Ishikawa (cell line): Measurements from ENCODE around the gene VTN.

ENCODE experiments used
- CEBPB ChIP-seq: IDR thresholded peaks from 2 replicates; pipeline ENCODE4 v1.6.1; 2012
- CREB1 ChIP-seq: IDR thresholded peaks from 2 replicates; pipeline ENCODE4 v1.6.1; 2012; ENCODE audit warnings: low read depth
- EGR1 ChIP-seq: IDR thresholded peaks from 2 replicates; pipeline ENCODE4 v1.6.1; 2012
- EP300 ChIP-seq: IDR thresholded peaks from 2 replicates; pipeline ENCODE4 v1.6.1; 2012; ENCODE audit warnings: borderline replicate concordance
- FOXM1 ChIP-seq: IDR thresholded peaks from 2 replicates; pipeline ENCODE4 v1.6.1; 2012; ENCODE audit warnings: low read depth, borderline replicate concordance
- MAX ChIP-seq: IDR thresholded peaks from 2 replicates; pipeline ENCODE4 v1.6.1; 2012
- NFIC ChIP-seq: IDR thresholded peaks from 2 replicates; pipeline ENCODE4 v1.6.1; 2012
- RAD21 ChIP-seq: IDR thresholded peaks from 2 replicates; pipeline ENCODE4 v1.6.1; 2012; ENCODE audit warnings: low read depth
- TAF1 ChIP-seq: IDR thresholded peaks from 2 replicates; pipeline ENCODE4 v1.6.1; 2012; ENCODE audit warnings: low read depth, mild to moderate bottlenecking
- TCF12 ChIP-seq: IDR thresholded peaks from 2 replicates; pipeline ENCODE4 v1.6.1; 2012; ENCODE audit warnings: low read depth
- TEAD4 ChIP-seq: IDR thresholded peaks from 2 replicates; pipeline ENCODE4 v1.6.1; 2012
- YY1 ChIP-seq: IDR thresholded peaks from 2 replicates; pipeline ENCODE4 v1.6.1; 2012; ENCODE audit warnings: low read depth
- ZBTB7A ChIP-seq: IDR thresholded peaks from 2 replicates; pipeline ENCODE4 v1.6.1; 2012; ENCODE audit warnings: low read depth
- TF ChIP-seq, protein P1 (sequence below): IDR thresholded peaks from 2 replicates; pipeline ENCODE4 v1.6.1; 2012
- TF ChIP-seq, protein P2 (sequence below): IDR thresholded peaks from 2 replicates; pipeline ENCODE4 v1.6.1; 2012; ENCODE audit warnings: low read depth, mild to moderate bottlenecking

VTN gene

GRCh38 chr17:28335959-28336871 is 33.9 kb downstream of the VTN start:
- TF ChIP-seq CREB1 (peak; percentile 73), CEBPB (no peak), FOXM1 (peak; percentile 51; the same call in 1 of the 2 replicates), YY1 (0 out of 2 replicates have a peak, but pooled peaks have one; percentile 34), ZBTB7A (0 out of 2 replicates have a peak, but pooled peaks have one; percentile 57), MAX (peak; percentile 42; the same call in 1 of the 2 replicates), EP300 (peak; percentile 85), NFIC (peak; percentile 51; the same call in 1 of the 2 replicates), TCF12 (peak; percentile 66), RAD21 (no peak), EGR1 (no peak), TEAD4 (peak; percentile 95)

GRCh38 chr17:28335201-28335958 is 34.7 kb downstream of the VTN start, which contains the start of the genes IFT20 and TNFAIP1:
IFT20 (minus strand) TSS chr17:28335472; CDS start chr17:28331985, 3,487 bp downstream.
TNFAIP1 (plus strand) TSS chr17:28335761; CDS start chr17:28339522, 3,761 bp downstream.
- peak; percentile 90 for TF ChIP-seq EGR1
- 0 out of 2 replicates have a peak, but pooled peaks have one; percentile 17 for TF ChIP-seq NFIC
- no peak for TF ChIP-seq CEBPB
- TF ChIP-seq, protein P1, sequence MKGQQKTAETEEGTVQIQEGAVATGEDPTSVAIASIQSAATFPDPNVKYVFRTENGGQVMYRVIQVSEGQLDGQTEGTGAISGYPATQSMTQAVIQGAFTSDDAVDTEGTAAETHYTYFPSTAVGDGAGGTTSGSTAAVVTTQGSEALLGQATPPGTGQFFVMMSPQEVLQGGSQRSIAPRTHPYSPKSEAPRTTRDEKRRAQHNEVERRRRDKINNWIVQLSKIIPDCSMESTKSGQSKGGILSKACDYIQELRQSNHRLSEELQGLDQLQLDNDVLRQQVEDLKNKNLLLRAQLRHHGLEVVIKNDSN = 0 out of 2 replicates have a peak, but pooled peaks have one; percentile 18
- TF ChIP-seq TEAD4 = peak; percentile 62
- peak; percentile 64 for TF ChIP-seq TAF1
- TF ChIP-seq TCF12 = peak; percentile 70
- no peak for TF ChIP-seq EP300
- peak; percentile 75; the same call in 1 of the 2 replicates for TF ChIP-seq MAX
- TF ChIP-seq, protein P2, sequence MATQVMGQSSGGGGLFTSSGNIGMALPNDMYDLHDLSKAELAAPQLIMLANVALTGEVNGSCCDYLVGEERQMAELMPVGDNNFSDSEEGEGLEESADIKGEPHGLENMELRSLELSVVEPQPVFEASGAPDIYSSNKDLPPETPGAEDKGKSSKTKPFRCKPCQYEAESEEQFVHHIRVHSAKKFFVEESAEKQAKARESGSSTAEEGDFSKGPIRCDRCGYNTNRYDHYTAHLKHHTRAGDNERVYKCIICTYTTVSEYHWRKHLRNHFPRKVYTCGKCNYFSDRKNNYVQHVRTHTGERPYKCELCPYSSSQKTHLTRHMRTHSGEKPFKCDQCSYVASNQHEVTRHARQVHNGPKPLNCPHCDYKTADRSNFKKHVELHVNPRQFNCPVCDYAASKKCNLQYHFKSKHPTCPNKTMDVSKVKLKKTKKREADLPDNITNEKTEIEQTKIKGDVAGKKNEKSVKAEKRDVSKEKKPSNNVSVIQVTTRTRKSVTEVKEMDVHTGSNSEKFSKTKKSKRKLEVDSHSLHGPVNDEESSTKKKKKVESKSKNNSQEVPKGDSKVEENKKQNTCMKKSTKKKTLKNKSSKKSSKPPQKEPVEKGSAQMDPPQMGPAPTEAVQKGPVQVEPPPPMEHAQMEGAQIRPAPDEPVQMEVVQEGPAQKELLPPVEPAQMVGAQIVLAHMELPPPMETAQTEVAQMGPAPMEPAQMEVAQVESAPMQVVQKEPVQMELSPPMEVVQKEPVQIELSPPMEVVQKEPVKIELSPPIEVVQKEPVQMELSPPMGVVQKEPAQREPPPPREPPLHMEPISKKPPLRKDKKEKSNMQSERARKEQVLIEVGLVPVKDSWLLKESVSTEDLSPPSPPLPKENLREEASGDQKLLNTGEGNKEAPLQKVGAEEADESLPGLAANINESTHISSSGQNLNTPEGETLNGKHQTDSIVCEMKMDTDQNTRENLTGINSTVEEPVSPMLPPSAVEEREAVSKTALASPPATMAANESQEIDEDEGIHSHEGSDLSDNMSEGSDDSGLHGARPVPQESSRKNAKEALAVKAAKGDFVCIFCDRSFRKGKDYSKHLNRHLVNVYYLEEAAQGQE = no peak
- peak; percentile 79 for TF ChIP-seq ZBTB7A
- no peak for TF ChIP-seq FOXM1
- no peak for TF ChIP-seq RAD21
- peak; percentile 92 for TF ChIP-seq CREB1
- TF ChIP-seq YY1 = peak; percentile 63; the same call in 1 of the 2 replicates

- no peak for TF ChIP-seq CEBPB
- TF ChIP-seq FOXM1 = no peak
Measured at GRCh38 chr17:28334666-28335200, 35.4 kb downstream of the VTN start.

DNA sequence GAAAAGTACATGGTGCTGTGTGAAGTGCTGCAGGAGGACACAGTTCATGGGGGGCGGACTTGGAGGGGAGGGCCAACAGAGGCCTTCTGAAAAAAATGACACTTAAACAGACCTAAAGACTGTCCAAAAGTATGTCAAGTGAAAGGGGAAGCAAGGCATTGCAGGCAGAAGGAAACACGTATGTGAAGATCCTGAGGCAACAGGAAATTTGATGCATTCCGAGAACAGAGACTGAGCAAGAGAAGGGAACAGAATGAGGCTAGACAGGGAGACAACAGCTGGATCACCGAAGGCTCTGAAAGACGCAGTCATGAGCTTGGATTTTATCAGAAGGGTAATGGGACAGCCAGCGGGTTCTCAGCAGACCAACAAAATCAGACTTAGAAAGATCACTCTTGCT is 35.9 kb downstream of the VTN start:
- TF ChIP-seq EGR1 (no peak), ZBTB7A (no peak)
- TF ChIP-seq, protein P1 = no peak

- TF ChIP-seq TEAD4 (no peak), YY1 (no peak), CEBPB (no peak)
Measured at GRCh38 chr17:28333083-28333746, 36.9 kb downstream of the VTN start.

DNA sequence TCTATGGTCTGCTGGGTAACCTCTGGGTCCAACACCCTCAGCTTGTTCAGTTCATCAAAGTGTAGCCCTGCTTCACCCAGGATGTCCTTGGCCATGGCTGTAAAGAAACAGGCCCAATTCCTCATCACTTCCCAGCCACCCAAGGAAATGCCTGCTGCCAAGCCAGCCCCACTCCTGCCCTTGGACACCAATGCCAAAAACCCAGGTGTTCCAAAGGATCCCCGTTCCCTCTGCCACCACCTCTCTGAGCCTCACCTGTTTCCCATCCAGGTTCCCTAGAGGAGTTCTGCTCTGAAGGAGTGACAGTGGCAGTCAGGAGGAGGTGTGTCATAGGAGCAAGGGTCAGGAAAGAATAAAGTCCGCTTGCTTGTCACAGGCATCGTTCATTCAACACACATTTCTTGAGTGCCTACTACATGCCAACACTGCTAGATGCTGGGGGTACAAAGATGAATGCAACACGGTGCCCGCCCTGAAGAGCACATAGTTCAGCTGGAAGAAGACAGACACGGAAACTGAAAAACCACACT is 38.2 kb downstream of the VTN start:
- TF ChIP-seq TEAD4 = no peak
- TF ChIP-seq EP300 = no peak
- TF ChIP-seq CREB1 = no peak
- TF ChIP-seq, protein P2 = no peak
- TF ChIP-seq EGR1 = no peak
- TF ChIP-seq TAF1 = no peak
- TF ChIP-seq NFIC = no peak
- no peak for TF ChIP-seq MAX
